IMR-90 (cell line): ENCODE measurements around the gene IKZF4. TPM values are rescaled to one million over a fixed set of nuclear protein-coding genes. Genes with fewer than 3 reads are reported as not detected.

Experiments
- ATAC-seq: fragments of 200-7000 bp; cut with Tn5 transposase; 2 replicates; pipeline ENCODE4 v1.9.1; 2020; ENCODE audit warnings: low read depth, mild to moderate bottlenecking, moderate library complexity
- BruUV-seq: library from RNA; stranded (reverse); fragments of 400-500 nt; replicated peaks from 2 replicates; lab custom pipeline; 2021; lab: Mats Ljungman, UMichigan
- CTCF ChIA-PET: fragments of 300-600 bp; formaldehyde crosslinking; extraction: SDS; loops from one replicate; lab custom pipeline; 2021; ENCODE audit warnings: antibody characterized with exemption; lab: Yijun Ruan, JAX
- POLR2A ChIA-PET: fragments of 300-600 bp; sonication (Branson Sonifier 250); formaldehyde crosslinking; loops from one replicate; lab custom pipeline; 2022; ENCODE audit warnings: antibody characterized with exemption; ENCODE audit not compliant: unreplicated experiment; lab: Charles Lee
- DNase-seq: peaks from one replicate; pipeline ENCODE4 v3.0.0; 2013
- H2AFZ ChIP-seq: replicated peaks from 2 replicates; pipeline ENCODE3; 2013; ENCODE audit warnings: low read length, mild to moderate bottlenecking; ENCODE audit not compliant: poor library complexity
- H2AK5ac ChIP-seq: 2 replicates; pipeline ENCODE4 v1.6.1; 2013; ENCODE audit warnings: low read depth, low read length, inconsistent platforms
- H2AK9ac ChIP-seq: replicated peaks from 2 replicates; pipeline ENCODE3; 2013; ENCODE audit warnings: mild to moderate bottlenecking, low read depth, low read length, moderate library complexity; ENCODE audit not compliant: poor library complexity
- H2BK120ac ChIP-seq: 2 replicates; pipeline ENCODE4 v1.6.1; 2013; ENCODE audit warnings: low read depth, low read length, inconsistent platforms
- H2BK15ac ChIP-seq: 3 replicates; pipeline ENCODE4 v1.6.1; 2013; ENCODE audit warnings: low read depth, low read length, inconsistent platforms
- H2BK20ac ChIP-seq: 2 replicates; pipeline ENCODE4 v1.6.1; 2013; ENCODE audit warnings: low read depth, mild to moderate bottlenecking, inconsistent platforms, low read length, moderate library complexity
- H2BK5ac ChIP-seq: 2 replicates; pipeline ENCODE4 v1.6.1; 2013; ENCODE audit warnings: mild to moderate bottlenecking, low read depth, low read length, inconsistent platforms; ENCODE audit not compliant: poor library complexity, severe bottlenecking
- H3K14ac ChIP-seq: replicated peaks from 2 replicates; pipeline ENCODE4 v1.6.1; 2013; ENCODE audit warnings: low read depth, low read length, inconsistent platforms
- H3K18ac ChIP-seq: 2 replicates; pipeline ENCODE4 v1.6.1; 2013; ENCODE audit warnings: low read depth, low read length, control low read depth
- H3K23ac ChIP-seq: 2 replicates; pipeline ENCODE4 v1.6.1; 2013; ENCODE audit warnings: low read depth, low read length, inconsistent platforms
- H3K27ac ChIP-seq: 2 replicates; pipeline ENCODE4 v1.5.1; 2013; ENCODE audit warnings: mild to moderate bottlenecking, control low read depth, low read length; ENCODE audit not compliant: insufficient read depth
- H3K27me3 ChIP-seq: 2 replicates; pipeline ENCODE4 v1.6.1; 2013; ENCODE audit warnings: low read length; ENCODE audit not compliant: control insufficient read depth, insufficient read depth
- H3K36me3 ChIP-seq: 2 replicates; pipeline ENCODE4 v1.6.1; 2013; ENCODE audit warnings: low read length, mixed read lengths; ENCODE audit not compliant: control insufficient read depth, insufficient read depth
- H3K4ac ChIP-seq: 2 replicates; pipeline ENCODE4 v1.6.1; 2013; ENCODE audit warnings: low read depth, low read length, inconsistent platforms
- H3K4me1 ChIP-seq: 2 replicates; pipeline ENCODE4 v1.6.1; 2013; ENCODE audit warnings: low read length, mixed read lengths; ENCODE audit not compliant: control insufficient read depth, insufficient read depth
- H3K4me2 ChIP-seq: 2 replicates; pipeline ENCODE4 v1.6.1; 2013; ENCODE audit warnings: low read depth, mild to moderate bottlenecking, control low read depth, low read length, moderate library complexity
- H3K4me3 ChIP-seq: 2 replicates; pipeline ENCODE4 v1.5.1; 2013; ENCODE audit warnings: low read depth, mild to moderate bottlenecking, control low read depth, low read length, moderate library complexity; ENCODE audit not compliant: insufficient read depth
- H3K56ac ChIP-seq: 2 replicates; pipeline ENCODE4 v1.6.1; 2013; ENCODE audit warnings: low read length, inconsistent platforms; ENCODE audit not compliant: insufficient read depth; ENCODE audit errors: extremely low read depth
- H3K79me1 ChIP-seq, 2 experiments: 2 replicates each; pipeline ENCODE4 v1.6.1; 2013; ENCODE audit warnings: low read length in 2 of 2, inconsistent platforms in 1 of 2, low read depth in 1 of 2
- H3K9ac ChIP-seq: 2 replicates; pipeline ENCODE4 v1.6.1; 2013; ENCODE audit warnings: low read depth, low read length, control low read depth
- H3K9me1 ChIP-seq: 2 replicates; pipeline ENCODE4 v1.6.1; 2013; ENCODE audit warnings: low read length, inconsistent platforms; ENCODE audit not compliant: insufficient read depth
- H3K9me3 ChIP-seq: 2 replicates; pipeline ENCODE4 v1.6.1; 2013; ENCODE audit warnings: low read length; ENCODE audit not compliant: control insufficient read depth, insufficient read depth
- H4K20me1 ChIP-seq: 2 replicates; pipeline ENCODE4 v1.6.1; 2013; ENCODE audit warnings: low read length, inconsistent platforms; ENCODE audit not compliant: insufficient read depth
- H4K5ac ChIP-seq: 2 replicates; pipeline ENCODE4 v1.6.1; 2013; ENCODE audit warnings: mild to moderate bottlenecking, low read depth, low read length, control low read depth
- H4K8ac ChIP-seq, 2 experiments: 2 replicates each; pipeline ENCODE4 v1.6.1; 2013; ENCODE audit warnings: low read depth in 2 of 2, low read length in 2 of 2, control low read depth in 1 of 2, inconsistent platforms in 1 of 2
- H4K91ac ChIP-seq: 2 replicates; pipeline ENCODE4 v1.6.1; 2013; ENCODE audit warnings: low read depth, low read length, inconsistent platforms; ENCODE audit not compliant: insufficient read depth
- CEBPB ChIP-seq: IDR thresholded peaks from 2 replicates; pipeline ENCODE4 v1.6.1; 2012; ENCODE audit warnings: low read depth, low read length, improper control_type of control experiment
- FOS ChIP-seq: fragments of 150-350 bp; IDR thresholded peaks from 2 replicates; pipeline ENCODE4 v1.6.1; 2016; ENCODE audit warnings: low read depth, low read length
- MAFK ChIP-seq: IDR thresholded peaks from 2 replicates; pipeline ENCODE4 v1.6.1; 2012; ENCODE audit warnings: low read depth, low read length, improper control_type of control experiment
- MAZ ChIP-seq: IDR thresholded peaks from 2 replicates; pipeline ENCODE4 v1.6.1; 2012; ENCODE audit warnings: low read depth, mild to moderate bottlenecking, low read length, improper control_type of control experiment, moderate library complexity, borderline replicate concordance
- RAD21 ChIP-seq: IDR thresholded peaks from 2 replicates; pipeline ENCODE4 v1.6.1; 2012; ENCODE audit warnings: low read length, improper control_type of control experiment
- WGBS, 2 experiments: methylation state at CpG; one replicate each; pipeline versions ENCODE4 v1.1.5 to v1.1.7; 2013; ENCODE audit warnings: missing lambda C conversion rate in 2 of 2; ENCODE audit not compliant: insufficient read length in 1 of 2; ENCODE audit errors: extremely low coverage in 2 of 2; 5-methylcytosine and 5-hydroxymethylcytosine counted together
- dilution Hi-C: fragments of 300-500 bp; cut with HindIII; formaldehyde crosslinking; loops from one replicate; pipeline ENCODE4 v1.14.3; 2018; ENCODE audit warnings: low sequenced_read_pairs; ENCODE audit not compliant: unreplicated experiment
- in situ Hi-C: fragments of 300-500 bp; cut with MboI; formaldehyde crosslinking; loops from 3 replicates; pipeline ENCODE4 v1.14.3; 2019; ENCODE audit warnings: low sequenced_read_pairs, inconsistent platforms, mixed read lengths
- intact Hi-C: fragments of 100-400 bp; cut with micrococcal nuclease; formaldehyde crosslinking; loops from 2 replicates; pipeline ENCODE4 v1.10.0; 2022
- polyA plus RNA-seq, 3 experiments: library from polyadenylated mRNA; depleted of rRNA; stranded (reverse); fragments of >200 nt; gene quantifications; 2 replicates each; pipeline ENCODE4 v1.2.3, GENCODE V29; 2012; ENCODE audit warnings: low replicate concordance in 1 of 3
- total RNA-seq: library from RNA; depleted of rRNA; stranded (reverse); fragments of >200 nt; gene quantifications from 2 replicates; pipeline ENCODE4 v1.2.3, GENCODE V29; 2012

Gene IKZF4
- total and polyA plus RNA-seq, 2 of the 4 experiments (the other 2 are of a cell fraction) = 1.8 to 7.1 TPM

DNA sequence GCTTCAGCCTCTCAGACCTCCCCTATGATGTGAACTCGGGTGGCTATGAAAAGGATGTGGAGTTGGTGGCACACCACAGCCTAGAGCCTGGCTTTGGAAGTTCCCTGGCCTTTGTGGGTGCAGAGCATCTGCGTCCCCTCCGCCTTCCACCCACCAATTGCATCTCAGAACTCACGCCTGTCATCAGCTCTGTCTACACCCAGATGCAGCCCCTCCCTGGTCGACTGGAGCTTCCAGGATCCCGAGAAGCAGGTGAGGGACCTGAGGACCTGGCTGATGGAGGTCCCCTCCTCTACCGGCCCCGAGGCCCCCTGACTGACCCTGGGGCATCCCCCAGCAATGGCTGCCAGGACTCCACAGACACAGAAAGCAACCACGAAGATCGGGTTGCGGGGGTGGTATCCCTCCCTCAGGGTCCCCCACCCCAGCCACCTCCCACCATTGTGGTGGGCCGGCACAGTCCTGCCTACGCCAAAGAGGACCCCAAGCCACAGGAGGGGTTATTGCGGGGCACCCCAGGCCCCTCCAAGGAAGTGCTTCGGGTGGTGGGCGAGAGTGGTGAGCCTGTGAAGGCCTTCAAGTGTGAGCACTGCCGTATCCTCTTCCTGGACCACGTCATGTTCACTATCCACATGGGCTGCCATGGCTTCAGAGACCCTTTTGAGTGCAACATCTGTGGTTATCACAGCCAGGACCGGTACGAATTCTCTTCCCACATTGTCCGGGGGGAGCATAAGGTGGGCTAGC, 13.9 kb downstream of the IKZF4 start:
- H3K14ac ChIP-seq = no peak overlapping the region
- no peak for ATAC-seq

More for the DNA sequence above, 13.9 kb downstream of the IKZF4 start:
- H3K9ac ChIP-seq = no peak overlapping the region
- BruUV-seq = no TSS peak
- no peaks in the 10 kb centered on the region for H3K9me3 ChIP-seq
- no peaks in the 10 kb centered on the region for H3K4me1 ChIP-seq
- H2BK20ac ChIP-seq = no peak overlapping the region
- H4K91ac ChIP-seq = no peak overlapping the region
- H2BK120ac ChIP-seq = no peak overlapping the region
- WGBS, 2 experiments = 100% methylated on average over 3 of the region's 21 CpGs; no CpG with 5 or more reads in 1 of the 2 experiments
- peaks cover 32% of the 10 kb centered on the region for H3K36me3 ChIP-seq
- no peak overlapping the region for H4K8ac ChIP-seq
- H3K4me2 ChIP-seq = no peak overlapping the region
- H3K18ac ChIP-seq = no peak overlapping the region
- no peaks in the 10 kb centered on the region for H3K79me1 ChIP-seq
- no peak overlapping the region for H2BK5ac ChIP-seq
- H3K9me1 ChIP-seq = no peaks in the 10 kb centered on the region
- no peak overlapping the region for H2AK9ac ChIP-seq
- H2BK15ac ChIP-seq = no peak overlapping the region
- no peak for DNase-seq
- H3K56ac ChIP-seq = no peak overlapping the region
- H3K23ac ChIP-seq = no peak overlapping the region
- in situ Hi-C loops (loop anchor here (5.0 kb wide), 1 partner anchor 37 kb away; the partner anchor contains the start of gene SUOX), intact Hi-C loops (no loop called here), dilution Hi-C loops (no loop called here)
- H3K4ac ChIP-seq = no peak overlapping the region
- no peak overlapping the region for H2AFZ ChIP-seq
- H2AK5ac ChIP-seq = no peak overlapping the region
- no peak overlapping the region for H4K5ac ChIP-seq
- TF ChIP-seq MAFK (no peak), CEBPB (no peak), RAD21 (no peak), MAZ (no peak), FOS (no peak)
- POLR2A ChIA-PET = no interaction called here
- H3K27me3 ChIP-seq = no peaks in the 10 kb centered on the region
- CTCF ChIA-PET = no interaction called here
- no peak overlapping the region for H3K27ac ChIP-seq
- H4K20me1 ChIP-seq = no peaks in the 10 kb centered on the region
- H3K4me3 ChIP-seq = no peak overlapping the region
